GM19468 (cell line): Measurements from ENCODE around the gene CRIM1.

Source experiments
- ATAC-seq: cut with Tn5 transposase; IDR thresholded peaks from one replicate; pipeline ENCODE4 v1.9.1; 2021; ENCODE audit warnings: mild to moderate bottlenecking, moderate library complexity, moderate number of reproducible peaks; ENCODE audit not compliant: unreplicated experiment; ENCODE audit errors: extremely low read depth

CRIM1 gene

DNA sequence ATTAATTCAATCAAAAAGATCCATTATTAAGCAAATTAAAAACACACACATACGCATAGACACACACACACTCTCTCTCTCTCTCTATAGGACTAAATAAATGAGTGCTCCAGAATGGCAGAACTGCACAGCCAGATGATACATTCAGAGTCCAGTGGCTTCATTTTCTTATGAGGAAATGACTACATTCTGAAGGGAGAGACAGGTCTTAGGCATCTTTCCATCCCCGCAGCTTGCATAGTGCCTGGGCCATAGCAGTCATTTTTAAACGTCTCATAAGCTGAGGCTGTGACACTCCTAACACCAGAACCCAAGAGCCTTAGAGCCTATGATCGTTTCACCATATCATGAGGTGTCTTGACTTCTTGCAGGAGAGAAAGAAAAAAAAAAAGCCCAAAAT, 211.3 kb downstream of the CRIM1 start:
- no peak for ATAC-seq

- no peak for ATAC-seq
These were observed 212.3 kb downstream of the CRIM1 start for GRCh38 chr2:36567711-36568408.

GRCh38 chr2:36568516-36569246, 213.1 kb downstream of the CRIM1 start:
- no peak for ATAC-seq

- ATAC-seq, result no peak
These were observed 213.8 kb downstream of the CRIM1 start for GRCh38 chr2:36569267-36569856.

DNA sequence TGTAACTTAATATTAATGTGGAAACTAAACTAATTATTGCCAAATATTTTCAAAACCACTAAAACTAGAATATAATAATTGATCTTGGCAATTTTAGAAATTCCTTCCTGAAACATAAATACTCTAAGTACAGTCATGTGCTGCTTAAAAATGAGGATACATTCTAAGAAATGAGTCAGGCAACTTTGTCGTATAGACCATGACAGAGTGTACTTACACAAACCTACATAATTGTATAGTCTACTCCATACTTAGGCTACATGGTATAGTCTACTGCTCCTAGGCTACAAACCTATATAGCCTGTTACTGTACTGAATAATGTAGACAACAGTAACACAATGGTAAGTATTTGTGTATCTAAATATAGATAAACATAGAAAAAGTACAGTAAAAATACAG, 214.8 kb downstream of the CRIM1 start:
- ATAC-seq, result no peak

DNA sequence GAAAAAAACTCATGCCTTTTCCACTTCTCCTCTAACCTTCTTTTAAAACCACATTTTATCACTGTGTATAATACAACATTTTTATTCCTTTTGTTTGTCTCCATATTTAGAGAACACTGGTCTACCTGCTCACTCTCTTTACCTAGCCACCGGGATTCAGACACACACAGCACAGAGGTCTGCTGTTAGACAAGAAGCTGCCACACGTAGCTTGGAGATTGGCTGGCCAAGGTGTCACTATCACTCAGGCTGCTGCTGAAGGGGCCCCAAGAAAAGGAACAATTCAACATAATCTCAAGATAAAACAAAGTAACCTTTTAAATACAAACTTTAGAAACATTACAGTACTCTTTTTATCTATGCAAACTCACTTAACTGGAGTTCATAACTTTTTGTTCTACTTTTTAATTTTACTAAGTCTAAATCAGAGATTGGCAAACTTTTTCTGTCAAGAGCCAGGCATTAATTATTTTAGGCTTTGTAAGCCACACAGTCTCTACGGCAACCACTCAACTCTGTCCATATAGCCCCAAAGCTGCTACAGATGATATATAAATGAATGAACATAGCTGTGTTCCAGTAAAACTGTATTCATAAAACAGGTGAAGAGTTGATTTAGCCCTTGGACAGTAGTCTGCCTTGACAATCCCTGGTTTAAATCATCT, 216.6 kb downstream of the CRIM1 start:
- ATAC-seq, result no peak

- no peak for ATAC-seq
These were observed 217.1 kb downstream of the CRIM1 start for GRCh38 chr2:36572719-36573059.

- ATAC-seq, result no peak
These were observed 217.6 kb downstream of the CRIM1 start for GRCh38 chr2:36573165-36573564.

DNA sequence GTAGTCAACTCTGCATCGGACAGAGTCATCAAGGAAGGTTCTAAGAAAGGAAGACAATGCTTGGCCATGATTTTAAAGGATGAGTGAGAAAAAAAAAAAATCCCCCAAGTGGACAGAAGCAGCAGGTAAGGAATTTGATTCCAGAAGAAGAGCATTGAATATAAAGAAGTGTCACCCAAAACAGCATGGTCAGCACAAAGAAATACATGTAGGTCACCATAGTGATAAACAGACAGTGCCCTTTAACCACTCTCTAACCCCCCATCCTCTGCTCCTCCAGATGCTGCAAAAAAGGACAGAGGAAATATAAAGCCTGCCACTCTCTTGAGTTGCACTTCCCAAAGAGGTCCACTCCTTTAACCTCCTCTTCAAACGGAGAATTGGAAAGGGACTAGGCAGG, 219.0 kb downstream of the CRIM1 start:
- ATAC-seq, result no peak

DNA sequence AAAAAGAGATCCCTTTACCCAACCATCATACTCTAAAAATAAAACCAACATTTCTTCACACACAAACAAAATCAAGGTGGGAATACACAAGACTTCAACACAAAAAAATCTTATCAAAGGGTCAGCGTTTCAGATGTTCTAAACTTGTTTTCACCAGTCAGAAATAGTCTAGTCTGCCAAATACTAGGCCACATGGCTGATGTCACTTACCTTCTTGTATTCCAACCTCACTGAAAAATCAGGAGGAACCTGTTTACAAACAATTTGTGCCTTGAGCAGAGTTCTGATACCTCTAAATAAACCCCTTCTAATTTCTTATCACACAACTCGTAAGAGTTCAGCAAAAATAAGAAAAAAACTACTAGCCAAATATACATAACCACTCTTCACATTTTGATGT, 222.3 kb downstream of the CRIM1 start:
- no peak for ATAC-seq

- ATAC-seq, result no peak
These were observed 223.0 kb downstream of the CRIM1 start for GRCh38 chr2:36578343-36579296.

GRCh38 chr2:36579297-36579664, 223.7 kb downstream of the CRIM1 start:
- no peak for ATAC-seq

GRCh38 chr2:36582538-36582937, 227.0 kb downstream of the CRIM1 start:
- ATAC-seq, result no peak

GRCh38 chr2:36582951-36583350, 227.4 kb downstream of the CRIM1 start:
- no peak for ATAC-seq

DNA sequence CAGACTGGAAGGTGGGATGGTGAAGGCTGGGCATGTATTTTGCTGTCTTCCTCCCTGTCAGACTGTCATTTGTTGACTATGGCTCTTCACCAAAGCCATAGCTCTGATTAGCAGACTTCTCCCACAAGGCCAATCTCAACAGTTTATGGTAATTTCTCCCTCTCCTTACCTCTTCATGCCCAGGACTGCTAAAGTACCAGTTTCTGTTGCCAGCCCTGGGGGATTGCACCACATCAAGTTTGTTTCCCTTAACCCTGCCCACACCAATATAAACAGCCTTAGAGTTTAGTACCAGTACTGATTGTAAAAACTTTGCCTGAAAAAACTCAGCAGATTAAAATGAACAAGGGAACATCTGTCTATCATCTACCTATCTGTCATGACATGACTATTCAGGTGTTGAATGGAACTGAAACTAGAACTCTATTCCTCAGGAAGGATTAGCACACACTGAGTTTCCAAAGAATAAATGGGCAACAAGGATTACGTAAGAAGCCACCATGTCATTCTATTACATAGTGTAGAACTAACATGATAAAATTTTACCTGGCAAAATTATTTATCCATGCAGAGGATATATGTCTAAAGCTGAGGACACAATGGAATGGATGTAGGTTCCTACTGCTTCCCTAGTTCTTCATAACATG, 228.7 kb downstream of the CRIM1 start:
- ATAC-seq, result no peak

GRCh38 chr2:36586672-36587071, 231.1 kb downstream of the CRIM1 start:
- no peak for ATAC-seq

DNA sequence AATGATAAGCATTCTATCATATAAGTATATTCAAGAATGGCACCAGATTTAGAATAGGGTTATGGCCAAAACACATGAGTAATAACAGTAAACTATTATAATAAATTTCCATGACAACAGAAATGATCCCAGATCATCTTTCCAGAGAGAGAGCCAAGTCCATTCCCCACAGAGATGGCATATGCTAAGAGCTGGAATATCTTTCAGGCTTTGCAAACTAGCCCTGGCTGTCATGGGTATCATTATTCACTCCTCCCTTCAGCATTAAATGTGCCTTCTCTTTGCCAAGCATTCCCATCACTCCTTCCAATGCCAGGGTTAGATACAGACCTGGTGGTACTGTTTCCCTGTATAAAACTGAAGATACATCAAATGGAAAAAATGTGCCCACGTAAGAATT, 231.5 kb downstream of the CRIM1 start:
- no peak for ATAC-seq

DNA sequence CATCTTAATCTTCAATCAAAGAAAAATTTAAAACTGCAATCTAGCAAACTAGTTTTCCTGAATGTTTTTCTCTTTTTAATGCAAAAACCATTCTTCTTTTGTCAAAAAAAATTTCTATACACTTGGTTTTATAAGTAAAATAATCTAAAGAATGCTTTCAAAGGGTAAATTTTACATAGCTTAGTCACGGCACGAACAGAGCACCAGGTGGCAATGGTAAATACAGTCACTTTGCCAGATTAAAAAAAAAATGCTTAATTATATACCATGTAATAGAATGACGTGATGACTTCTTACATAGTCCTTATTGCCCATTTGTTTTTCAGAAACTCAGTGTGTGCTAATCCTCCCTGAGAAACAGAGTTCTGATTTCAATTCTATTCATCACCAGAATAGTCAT, 232.0 kb downstream of the CRIM1 start:
- ATAC-seq, result no peak

DNA sequence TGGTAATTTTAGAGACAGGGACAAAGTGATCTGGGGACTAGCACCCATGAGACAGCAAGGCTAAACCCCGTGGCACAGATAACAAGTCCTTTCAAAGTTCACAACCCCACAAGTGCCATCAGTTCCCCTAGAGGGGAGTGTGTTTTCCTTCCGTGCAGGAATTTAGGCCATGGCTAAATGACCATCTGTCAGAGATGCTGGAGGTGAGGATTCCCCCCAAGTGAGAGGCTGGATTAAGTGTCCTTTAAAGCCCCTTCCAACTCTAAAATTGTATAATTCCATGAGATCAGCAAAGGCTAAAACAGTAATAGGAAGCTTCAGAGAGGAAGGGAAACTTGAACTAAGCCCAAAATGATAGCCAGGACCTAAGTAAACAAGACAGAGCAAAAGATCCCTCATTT, 233.7 kb downstream of the CRIM1 start:
- no peak for ATAC-seq

DNA sequence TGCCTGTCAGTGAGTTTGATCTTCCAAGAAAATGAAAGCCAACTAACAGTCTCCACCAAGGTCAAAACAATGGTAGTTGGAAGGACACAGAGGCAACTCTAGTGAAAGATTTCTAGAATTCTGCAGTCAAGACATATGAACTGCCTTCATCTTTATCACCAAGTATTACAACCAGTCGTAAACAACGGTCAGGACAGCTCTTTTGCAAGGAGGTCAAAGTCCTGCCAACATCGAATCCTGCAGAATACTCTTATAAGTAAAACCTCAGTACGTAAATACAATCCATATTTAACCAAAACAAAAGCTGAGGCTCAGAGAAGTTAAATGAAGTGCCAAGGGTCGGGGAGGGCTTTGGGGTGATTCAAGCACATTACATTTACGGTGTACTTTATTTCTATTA, 239.3 kb downstream of the CRIM1 start:
- no peak for ATAC-seq
